Endometrial microvascular endothelial cells (primary cell): ENCODE data around the gene PARD3B. TPM values are rescaled to one million over a fixed set of nuclear protein-coding genes. Genes with fewer than 3 reads are reported as not detected.

ENCODE experiments used
- in situ Hi-C: cut with HindIII; loops from 2 replicates; pipeline ENCODE4 v1.10.0; 2017; ENCODE audit warnings: low sequenced_read_pairs, low pct_unique_long_range_greater_than_20kb; ENCODE audit errors: inconsistent ontology term
- total RNA-seq: library from RNA; depleted of rRNA; stranded (reverse); fragments of >200 nt; gene quantifications from one replicate; pipeline ENCODE4 v1.2.3, GENCODE V29; 2015; ENCODE audit errors: inconsistent ontology term

The PARD3B gene
- total RNA-seq, 1 donor from 2014 or later, result 3.3 TPM

GRCh38 chr2:205161156-205161839, 616.0 kb downstream of the PARD3B start:
- in situ Hi-C loops, result no loop called here

DNA sequence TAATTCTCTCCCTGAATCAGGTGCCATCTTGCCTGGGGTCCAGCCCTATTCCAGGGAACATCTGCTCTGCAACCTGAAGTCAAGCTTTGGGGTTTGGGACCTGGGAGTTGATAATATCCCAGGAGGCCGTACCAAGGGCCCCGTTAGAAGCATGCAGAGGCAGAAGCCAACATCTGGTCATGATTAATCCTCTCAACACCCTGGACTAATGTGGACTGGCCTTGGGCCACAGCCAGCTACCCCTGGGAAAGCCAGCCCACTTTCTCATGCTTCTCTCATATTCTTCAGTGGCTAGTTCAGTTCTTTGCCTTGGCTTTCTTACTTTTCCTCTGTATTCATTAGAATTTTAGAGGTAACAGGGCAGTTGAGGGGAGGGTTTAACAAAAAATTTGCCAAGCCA, 621.5 kb downstream of the PARD3B start:
- in situ Hi-C loops, result no loop called here

GRCh38 chr2:205169012-205169411, 623.7 kb downstream of the PARD3B start:
- in situ Hi-C loops, result no loop called here

- in situ Hi-C loops, result no loop called here
Observed at GRCh38 chr2:205169464-205169863, 624.2 kb downstream of the PARD3B start.

DNA sequence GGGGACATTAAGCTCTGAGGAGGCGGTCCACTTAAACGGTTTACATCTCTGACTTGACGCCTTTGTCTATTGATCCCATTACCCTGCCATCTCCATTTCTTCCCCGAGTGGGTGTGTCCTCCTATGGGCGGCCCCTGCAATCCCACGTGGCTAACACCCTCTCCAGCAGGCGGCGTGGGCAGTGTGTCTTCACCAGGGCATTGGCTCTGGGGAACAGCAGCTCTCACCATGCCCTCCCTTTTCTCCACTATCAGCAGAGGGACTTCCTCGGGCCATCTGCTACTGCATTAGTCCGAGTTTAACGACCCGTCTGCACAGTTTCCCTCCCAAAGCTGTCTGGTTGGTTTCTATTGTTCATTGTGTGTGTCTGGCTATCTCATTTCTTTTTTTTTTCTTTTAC, 625.1 kb downstream of the PARD3B start:
- in situ Hi-C loops, result no loop called here

DNA sequence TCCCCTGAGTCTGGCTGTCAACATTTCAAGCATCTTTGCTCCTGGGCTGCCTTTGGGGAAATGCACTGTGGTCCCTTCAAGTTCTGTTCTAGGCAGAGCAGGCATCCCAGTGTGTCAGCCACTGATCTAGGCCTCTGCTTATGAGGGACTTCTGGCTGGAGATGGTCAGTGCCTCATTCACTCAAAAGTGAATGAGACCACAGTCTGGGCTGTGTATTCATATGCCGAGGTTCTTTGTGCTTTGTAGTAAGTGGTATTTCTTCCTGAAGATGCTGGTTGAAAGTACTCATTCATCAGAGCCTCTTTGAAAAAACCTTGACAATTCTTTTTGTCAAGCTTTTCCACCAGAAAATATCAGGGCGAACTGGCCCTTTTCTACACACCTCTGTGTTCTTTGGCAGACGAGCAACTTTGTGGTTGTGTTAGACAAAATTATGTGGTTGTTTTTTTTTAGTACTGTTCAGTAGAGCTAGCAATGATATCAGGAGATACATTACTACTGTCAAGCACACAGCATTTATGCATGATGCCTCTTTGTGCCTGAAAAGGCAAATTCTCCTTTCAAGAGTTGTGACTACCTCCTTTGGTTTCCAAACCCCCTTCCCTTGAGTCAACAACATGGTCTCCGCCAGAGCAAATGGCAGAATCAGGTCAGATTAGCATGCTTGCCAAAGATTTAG, 626.1 kb downstream of the PARD3B start:
- in situ Hi-C loops, result no loop called here

- in situ Hi-C loops, result no loop called here
Observed at GRCh38 chr2:205175831-205176230, 630.6 kb downstream of the PARD3B start.

DNA sequence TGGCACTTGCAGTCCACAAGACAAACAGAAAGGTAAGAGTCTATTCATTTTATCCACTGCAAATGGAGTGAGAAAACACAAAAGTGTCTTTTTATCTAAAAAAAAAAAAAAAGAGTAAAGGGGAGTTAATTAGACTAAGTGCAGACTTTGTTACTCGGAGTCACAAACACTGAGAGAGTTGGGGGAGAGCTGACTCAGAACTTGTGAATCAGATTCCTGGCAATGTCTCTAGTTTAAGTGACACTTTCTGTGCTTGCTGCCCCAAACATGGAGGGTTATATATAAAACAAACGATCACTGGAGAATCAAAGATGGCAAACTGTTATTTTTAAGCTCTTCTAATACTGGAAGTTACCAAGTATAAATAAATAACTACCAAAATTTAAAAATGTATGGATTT, 631.3 kb downstream of the PARD3B start:
- in situ Hi-C loops, result no loop called here

DNA sequence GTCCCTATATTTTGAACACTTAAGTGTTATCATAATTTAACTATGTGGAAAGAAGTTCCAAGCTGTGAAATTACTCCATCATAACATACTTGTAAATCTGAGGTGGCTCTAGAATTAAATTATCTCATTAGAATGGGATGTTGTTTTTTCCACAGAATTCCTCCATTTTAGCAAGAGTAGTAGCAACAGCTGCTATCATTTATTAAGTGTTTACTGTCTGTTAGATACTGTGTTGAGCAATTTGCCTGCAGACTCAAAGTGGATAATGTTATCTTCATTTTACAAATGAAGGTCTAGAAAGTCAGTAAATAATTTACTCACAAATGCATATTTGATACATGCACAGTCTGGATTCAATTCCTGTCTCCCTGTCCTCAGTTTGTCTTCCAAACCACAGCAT, 632.3 kb downstream of the PARD3B start:
- in situ Hi-C loops, result no loop called here

GRCh38 chr2:205180730-205181129, 635.5 kb downstream of the PARD3B start:
- in situ Hi-C loops, result no loop called here

GRCh38 chr2:205187731-205188130, 642.5 kb downstream of the PARD3B start:
- in situ Hi-C loops, result no loop called here

- in situ Hi-C loops, result no loop called here
Observed at GRCh38 chr2:205188239-205189138, 643.2 kb downstream of the PARD3B start.

- in situ Hi-C loops, result no loop called here
Observed at GRCh38 chr2:205189301-205189700, 644.0 kb downstream of the PARD3B start.

- in situ Hi-C loops, result no loop called here
Observed at GRCh38 chr2:205190528-205190927, 645.3 kb downstream of the PARD3B start.

DNA sequence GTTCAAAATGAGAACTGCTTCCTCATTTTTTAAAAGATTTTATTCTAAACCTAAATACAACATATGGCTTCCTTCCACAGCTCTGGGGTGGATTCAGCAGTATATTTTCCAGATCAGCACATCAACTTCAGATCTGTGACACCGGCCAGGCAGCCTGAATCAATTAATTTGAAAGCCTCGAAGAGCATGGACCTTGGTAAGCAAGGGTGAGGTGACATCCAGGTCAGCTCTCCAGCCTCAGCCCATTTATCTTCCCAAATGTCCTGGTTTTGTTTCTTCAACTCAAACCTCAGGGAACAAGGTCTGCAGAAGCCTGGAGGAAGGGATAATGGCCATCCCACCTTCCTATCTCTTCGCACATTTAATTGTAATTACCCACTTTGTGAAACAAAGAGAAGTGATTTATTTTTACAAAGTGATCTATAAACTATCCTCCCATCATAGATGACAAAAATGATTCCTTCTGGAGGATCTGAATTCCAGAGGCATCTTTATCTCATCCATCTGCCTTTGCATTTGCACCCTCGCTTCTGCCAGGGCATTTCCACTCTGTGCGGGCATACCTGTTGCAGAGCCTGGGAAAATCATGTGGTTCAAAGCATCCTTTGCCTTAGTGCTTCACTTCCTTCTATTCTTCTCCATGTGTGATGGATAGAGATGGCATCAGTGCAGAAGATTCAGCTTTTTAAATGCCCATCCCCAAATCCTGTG, 648.0 kb downstream of the PARD3B start:
- in situ Hi-C loops, result no loop called here

- in situ Hi-C loops, result no loop called here
Observed at GRCh38 chr2:205193836-205194228, 648.6 kb downstream of the PARD3B start.

DNA sequence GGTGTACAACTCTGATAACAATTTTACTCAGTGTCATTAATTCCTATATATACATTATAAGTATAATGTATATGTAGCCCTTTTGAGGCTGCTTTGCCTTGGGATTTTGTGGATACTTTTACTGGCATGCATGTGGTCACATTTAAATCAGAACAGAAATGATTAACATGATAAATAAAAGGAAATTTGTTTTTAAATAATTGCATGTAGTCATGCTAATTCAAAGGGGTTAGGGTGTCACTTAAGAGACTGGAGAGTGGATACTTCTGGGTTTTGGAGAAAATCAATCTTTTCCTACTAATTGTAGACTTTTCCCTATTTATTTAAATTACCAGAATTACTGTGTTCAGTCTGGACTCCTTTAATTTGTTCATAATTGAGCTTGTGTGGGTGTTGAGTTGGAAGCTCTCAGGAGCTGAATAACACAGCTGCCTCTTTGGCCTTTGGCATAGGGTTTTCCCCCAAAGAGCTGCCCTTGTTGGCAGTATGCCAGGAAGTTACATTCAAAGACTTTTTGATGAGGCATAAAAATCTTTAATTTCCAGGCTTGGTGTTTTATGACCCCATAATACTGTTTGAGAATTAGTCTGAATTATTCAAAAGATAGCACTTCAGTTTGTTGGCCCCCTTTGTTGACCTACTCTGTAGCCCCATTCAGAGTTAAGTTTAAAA, 652.3 kb downstream of the PARD3B start:
- in situ Hi-C loops, result no loop called here

GRCh38 chr2:205198140-205198525, 652.9 kb downstream of the PARD3B start:
- in situ Hi-C loops, result no loop called here
